Activated T-cell treated with anti-CD3 and anti-CD28 coated beads for 24 hours (primary cell): ENCODE results near the gene PGLYRP1.

ENCODE experiments used
- DNase-seq: peaks from one replicate; pipeline ENCODE4 v3.0.0-alpha.2; 2020; ENCODE audit warnings: low read depth

The PGLYRP1 gene

DNA sequence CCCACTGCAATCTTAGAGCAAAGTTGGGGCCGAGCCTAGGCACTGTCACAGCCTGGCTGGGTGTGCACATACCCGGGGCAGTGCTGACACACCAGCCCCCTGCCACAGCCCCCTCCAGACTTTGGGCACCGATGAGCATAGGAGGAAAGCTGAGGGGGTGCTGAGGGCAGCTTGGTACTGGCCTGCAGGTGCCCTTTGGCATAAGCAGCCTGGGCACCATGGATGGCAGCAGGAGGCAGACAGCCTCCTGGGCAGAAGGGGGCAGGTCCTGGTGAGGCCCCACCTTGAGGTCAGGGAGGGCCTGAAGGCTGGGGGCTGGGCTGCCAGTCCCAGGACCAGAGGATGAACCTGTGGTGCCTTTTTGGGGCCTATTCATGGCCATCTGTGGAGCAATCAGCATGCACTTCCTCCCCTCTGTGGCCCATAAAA is 9.8 kb upstream of the PGLYRP1 start:
- no peak for DNase-seq

DNA sequence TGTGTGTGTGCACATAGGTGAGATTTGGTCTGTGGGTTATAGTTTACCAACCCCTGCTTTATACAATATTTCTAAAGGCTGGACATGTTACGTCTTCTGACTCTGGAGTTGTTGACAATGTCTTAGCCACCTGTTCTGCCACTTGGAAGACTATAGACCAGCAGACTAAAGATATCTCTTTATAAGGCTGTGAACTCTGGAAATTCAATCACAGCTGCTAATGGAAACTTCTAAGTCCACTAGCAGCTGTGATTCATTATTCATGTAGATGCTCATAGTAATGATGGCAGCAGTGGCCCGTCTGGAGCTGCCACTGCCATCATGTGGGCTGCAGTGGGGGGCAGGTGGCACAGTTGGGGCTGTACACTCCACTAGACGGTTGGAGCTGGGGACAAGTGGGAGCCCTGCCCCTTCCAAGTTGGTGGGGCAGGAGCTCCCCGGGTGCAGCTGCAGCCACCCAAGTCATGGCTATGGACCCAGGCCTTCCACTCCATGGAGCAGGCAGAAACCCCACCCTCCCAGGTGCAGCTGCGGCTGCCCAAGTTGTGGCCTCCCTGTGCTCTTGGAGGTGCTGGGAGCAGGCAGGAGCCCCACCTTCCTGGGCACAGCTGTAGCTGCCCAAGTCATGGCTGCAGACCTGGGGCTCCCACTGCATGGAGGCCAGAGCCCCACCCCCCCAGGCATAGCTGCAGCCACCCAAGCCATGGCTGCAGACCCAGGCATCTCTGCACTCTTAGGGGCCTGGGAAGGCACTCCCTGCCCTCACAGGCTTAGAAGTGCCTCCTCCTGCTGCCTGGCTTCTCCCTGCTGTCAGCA is 9.1 kb upstream of the PGLYRP1 start:
- no peak for DNase-seq

DNA sequence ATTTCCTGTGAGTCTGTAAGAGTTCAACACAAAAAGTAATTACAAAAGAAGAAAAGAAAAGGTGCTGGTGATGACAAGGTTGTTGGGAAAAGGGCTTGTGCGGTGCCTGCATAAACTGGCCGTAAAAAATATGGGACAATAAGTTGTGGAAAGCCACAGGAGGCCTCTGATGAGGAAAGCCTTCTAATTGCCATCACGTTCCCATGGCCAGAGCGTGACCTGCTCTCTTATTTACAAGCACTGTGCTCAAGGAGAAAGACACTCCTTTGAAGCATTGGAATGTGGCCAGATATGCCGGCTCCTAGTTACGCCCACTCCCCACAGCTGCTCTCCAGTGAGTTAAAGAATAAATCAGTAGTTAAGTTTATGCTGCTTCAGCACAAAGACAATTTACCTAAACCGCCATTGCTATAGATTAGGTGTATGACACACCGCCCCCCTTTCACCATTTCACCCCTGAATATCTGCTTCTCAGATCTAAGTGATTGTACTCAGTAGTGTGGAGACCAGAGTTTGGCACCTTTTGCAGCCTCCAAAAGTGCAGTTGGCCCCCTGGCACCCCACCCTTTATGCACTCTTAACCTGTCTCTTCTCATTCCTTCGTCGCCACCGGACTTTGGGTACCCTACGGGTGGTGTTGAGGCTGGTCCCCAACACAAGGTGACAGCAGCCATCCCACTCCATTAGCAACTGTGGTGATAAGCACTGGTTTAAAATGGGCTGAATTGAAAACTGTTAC is 8.1 kb upstream of the PGLYRP1 start:
- no peak for DNase-seq

DNA sequence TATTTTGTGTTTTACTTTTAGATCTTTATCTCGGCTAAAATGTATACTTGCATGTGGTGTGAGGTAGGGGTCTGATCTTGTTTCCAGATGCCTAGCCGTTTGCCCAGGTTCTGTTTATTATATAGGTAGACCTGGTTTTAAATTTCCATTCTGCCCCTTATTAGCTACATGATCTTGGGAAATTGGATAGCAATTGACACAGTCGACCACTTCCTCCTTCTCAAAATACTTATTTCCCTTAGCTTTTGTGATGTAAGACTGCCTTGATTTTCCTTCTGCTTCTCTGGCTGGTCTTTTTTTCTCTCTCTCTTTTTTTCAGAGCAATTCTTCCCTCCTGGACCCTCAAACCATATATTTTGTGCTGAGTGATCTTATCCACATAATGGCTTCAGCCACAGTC is 3.0 kb upstream of the PGLYRP1 start:
- no peak for DNase-seq

DNA sequence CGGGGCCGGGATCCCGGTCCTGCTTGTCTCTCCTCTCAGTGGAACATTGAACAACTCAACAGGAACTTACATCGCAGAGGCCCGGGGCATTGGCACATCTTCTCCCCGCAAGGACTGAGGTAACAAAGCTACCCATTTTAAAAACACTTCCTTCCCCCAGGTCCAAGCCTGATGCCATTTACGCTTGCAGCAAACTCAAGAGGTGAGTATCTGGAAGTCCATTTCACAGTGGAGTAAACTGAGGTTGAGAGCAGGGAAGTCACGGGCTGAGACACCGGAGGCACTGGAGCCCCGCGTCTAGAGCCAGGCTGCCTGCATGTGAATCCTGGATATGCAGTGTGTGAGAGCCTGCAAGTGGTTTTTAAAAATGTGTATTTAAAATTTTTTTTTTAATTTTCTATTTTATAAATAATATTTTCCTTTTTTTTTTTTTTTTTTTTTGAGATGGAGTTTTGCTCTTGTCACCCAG is 492 bp upstream of the PGLYRP1 start:
- no peak for DNase-seq

DNA sequence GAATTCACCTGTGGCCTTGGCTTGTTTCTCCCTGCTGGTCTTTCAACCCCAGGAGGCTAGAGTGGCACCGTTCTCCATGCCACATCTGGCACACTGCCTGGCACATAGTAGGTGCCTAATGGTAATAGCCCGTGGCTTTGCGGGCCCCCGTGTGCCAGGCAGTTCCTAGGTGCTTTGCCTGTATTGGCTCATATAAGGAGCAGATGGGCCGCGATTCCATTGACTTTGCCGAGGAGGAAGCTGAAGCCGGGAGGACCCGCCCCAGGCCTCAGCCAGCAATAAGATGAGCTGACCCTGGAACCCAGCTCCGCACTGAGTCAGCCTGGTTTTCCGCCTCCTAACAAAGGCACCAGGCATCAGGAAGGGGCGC is 807 bp downstream of the PGLYRP1 start:
- DNase-seq, result no peak

DNA sequence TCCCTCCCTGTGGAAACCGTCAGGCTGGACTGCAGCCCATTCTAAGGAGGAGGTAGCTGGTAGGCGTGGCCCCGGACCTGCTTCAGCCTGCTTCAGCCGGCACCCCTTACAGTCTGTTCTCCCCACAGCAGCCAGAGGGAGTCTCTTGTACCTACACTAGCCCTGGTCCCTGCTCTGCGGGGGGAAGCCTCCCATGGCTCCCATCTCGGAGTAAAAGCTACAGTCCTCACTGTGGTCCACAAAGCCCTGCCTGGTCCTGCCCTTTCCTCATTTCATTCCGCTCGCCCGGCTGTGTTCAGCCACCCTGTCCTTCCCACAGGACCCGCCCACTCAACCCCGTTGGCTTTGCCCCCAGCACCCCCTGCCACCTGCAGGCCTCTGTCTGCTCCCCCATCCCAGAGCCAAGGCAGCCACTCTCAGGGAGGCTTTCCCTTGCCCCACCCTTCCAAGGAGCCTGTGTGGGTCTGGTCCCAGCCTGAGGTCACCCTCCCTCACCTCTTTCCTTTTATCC is 1.3 kb downstream of the PGLYRP1 start:
- no peak for DNase-seq

DNA sequence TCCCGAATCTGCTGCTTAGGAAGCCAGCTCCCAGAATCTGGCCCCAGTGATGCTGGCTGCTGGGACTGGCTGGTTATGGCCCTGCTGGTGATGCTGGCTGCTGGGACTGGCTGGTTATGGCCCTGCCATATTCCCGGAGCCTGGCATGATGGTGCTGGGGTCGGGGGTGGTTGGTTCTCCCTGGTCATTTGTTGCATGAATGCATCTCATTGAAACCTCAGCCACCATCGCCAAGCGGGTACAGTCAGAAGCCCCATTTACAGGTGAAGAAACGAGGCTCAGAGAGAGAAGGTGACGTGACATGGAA is 2.1 kb downstream of the PGLYRP1 start:
- no peak for DNase-seq

DNA sequence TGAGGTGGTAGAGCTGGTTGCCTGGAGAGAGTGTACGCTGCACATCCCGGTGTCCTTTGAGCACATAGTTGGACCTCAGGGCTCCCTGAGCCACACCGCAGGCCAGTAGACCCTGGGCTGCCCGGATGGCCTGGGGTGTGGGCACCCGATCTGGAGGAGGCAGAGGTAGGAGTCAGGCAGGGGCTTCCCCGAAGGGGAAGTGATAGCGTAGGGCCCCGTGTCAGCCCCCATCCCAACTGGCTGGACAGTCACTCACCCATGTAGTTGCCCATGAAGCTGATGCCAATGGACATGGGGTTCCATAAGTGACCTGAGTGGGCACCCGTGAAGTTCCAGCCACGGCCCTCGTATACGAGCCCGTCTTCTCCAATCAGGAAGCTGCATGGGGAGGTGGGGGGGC is 3.6 kb downstream of the PGLYRP1 start:
- no peak for DNase-seq

DNA sequence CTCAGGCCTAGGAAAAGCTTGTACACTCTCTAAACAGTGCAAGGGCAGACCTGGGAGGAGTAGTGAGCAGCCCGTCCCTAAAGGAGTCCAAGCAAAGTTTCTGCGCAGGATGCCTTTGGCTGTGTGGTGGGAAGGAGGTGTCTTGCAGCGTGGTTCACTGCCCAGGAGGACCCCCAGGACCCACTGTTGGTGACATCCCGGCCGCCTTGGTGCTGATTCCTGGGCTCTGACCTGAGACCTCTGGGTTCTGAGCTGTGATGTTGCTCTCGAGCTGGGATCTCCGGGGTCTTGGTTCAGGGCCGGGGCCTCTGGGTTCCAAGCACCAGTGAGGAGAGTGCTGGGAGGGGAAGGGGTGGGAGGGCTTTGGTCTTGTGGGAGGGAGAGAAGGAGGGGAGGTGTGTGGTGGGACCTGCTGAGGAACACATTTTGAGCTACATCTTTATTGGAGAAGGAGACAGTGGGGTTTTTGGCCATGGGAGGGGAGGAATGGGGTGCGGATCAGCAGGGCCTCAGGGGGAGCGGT is 4.1 kb downstream of the PGLYRP1 start:
- no peak for DNase-seq

DNA sequence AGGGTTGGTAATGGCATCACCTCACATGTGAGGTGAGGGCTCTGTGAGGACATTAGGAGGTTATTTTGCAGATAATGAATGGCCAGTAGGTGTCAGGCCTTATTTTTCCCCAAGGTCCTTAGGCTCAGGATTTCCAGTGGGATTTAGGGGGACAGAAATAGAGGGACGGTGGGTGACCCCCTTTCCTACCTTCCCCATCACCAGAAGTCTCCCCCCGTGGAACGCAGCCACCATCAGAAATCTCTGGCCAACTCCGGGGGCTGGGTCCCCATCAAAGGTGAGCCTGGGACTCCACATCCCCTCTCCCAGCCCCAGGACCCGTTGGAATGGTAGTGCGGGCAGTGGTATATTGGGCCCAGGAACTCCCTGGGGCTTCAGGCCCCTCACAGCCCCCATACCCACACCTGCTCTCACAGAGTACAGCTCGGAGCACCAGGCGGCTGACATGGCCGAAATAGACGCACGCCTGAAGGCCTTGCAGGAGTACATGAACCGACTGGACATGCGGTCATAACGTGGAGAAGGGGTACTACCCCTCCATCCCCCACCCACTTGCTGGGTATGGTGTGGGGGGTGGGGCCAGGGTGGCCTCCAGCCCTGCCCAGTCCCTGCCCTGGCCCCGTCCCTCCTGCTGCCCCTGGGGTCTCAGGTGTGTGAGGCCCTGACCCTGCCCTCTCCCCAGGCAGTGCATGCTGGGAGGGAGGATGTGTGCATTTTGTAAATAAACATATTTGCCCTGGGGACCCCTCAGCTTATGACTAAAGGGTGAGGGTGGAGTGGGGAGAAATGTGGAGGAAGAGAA is 4.8 kb downstream of the PGLYRP1 start:
- DNase-seq, result no peak

DNA sequence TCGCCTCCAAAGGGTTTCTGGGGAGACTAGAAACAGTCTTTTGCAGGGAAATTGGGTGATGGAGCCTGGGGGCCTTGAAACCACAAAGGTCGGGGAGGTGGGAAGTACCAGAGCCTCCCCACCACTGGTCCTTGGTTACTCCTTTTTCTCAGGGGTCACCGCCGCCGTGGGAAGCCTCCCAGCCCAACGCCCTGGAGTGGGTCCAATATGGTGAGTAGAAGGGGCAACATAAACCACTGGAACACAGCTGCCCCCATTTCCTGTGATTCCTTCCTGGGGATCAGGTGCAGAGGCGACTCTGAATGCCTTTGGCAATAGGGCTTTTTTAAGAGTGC is 5.8 kb downstream of the PGLYRP1 start:
- no peak for DNase-seq

DNA sequence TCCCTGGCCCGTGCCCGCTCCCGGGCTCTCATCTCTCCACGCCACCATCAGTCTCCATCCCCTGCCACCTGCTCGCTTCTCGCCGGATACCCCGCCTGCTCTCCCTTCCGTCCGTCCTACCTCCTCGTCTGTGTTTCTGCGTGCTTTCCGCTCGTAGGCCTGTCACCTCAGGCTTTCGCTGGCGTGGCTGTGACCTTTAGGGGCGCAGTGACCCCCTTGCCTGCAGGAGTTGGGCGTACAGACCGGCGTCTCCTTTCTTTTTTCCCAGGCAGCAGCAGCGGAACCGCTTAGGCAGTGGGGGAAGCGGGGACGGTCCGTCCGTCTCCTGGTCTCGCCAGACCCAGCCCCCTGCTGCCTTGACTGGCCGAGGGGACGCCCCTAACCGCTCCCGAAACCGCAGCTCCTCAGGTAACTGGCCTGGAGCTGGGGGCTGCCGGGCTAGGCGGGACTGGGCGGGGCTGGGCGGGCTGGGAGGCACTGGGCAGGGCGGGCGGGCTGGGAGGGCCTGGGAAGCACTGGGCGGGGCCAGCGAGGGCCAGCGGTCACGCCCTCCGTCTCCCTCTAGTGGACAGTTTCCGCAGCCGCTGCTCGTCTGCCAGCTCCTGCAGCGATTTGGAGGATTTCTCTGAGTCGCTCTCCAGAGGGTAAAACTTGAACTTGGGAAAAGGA is 6.3 kb downstream of the PGLYRP1 start:
- DNase-seq, result peak; percentile 72

DNA sequence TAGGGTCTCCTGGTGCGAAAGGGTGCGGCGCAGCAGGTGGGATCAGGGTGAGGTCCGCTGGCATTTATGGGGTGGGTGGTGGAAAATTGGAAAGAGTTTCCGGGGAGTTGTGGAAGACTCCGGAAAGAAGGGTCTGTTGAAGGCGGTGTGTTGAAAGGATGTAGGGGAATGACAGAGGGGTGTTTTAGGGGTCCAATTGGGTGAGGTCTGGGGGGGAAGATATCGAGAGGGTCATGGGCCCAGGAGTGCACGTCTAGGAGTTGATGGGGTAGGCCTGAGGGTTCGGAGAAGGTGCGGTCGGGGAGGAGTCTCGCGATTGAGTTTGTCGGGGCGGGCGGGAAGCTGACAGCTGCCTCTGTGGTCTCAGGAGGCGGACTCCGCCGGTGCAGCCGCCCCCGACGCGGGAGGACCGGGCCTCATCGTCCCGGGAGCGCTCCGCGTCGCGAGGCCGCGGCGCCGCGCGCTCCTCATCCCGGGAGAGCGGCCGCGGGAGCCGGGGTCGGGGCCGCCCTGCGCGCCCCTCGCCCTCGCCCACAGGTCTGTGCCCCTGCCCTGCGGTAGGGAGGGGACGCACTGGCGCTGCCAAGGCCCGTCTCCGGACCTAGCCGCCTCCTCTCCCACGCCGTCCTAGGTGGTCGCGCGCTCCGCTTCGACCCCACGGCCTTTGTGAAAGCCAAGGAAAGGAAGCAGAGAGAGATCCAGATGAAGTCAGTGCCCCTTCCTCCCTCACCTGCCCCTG is 7.0 kb downstream of the PGLYRP1 start:
- DNase-seq, result no peak

DNA sequence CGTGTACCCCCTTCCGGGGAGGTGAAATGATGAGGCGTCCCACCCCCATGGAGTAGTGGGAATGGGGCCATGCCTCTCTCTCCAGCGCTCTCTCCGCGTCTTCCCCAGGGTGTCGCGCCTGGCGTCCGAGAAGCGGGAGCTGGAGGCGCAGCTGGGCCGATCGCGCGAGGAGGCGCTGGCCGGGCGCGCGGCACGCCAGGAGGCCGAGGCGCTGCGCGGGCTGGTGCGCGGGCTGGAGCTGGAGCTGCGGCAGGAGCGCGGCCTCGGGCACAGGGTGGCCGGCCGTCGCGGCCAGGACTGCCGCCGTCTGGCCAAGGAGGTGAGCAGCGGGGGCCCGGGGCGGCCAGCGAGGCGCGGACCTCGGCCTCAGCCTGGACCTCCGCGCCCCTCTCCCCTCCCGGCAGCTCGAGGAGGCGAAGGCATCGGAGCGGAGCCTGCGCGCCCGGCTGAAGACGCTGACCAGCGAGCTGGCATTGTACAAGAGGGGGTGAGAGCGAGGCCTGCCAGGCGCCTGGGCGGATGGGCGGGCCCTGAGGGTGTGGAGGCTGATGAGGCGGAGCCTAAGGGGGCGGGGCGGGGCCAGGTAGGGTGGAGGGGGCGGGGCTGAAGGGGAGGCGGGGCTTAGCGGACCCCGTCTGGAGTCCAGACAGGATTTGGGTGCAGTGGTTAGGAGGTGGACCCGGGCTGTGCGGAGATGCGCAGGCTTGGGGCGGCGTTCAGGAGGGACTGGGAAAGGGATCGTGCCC is 7.7 kb downstream of the PGLYRP1 start:
- peak; percentile 39 for DNase-seq

DNA sequence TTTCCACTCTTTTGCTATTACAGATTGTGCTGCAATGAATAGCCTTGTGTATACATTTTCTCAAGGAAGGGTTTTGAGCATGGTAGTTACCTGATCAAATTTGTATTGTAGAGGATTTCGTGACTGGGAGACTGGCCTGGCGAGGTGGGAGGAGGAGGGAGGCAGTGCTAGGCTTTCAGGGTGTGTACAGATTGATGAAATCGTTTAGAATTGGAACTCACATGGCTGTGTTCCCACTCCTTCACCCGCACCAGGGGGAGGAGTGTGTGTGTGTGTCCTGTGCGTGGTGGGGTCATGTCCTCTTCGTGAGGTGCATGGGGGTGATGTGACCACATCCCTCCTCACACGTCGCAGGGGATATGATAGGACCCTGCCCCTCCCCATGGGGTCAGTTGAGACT is 8.3 kb downstream of the PGLYRP1 start:
- no peak for DNase-seq

DNA sequence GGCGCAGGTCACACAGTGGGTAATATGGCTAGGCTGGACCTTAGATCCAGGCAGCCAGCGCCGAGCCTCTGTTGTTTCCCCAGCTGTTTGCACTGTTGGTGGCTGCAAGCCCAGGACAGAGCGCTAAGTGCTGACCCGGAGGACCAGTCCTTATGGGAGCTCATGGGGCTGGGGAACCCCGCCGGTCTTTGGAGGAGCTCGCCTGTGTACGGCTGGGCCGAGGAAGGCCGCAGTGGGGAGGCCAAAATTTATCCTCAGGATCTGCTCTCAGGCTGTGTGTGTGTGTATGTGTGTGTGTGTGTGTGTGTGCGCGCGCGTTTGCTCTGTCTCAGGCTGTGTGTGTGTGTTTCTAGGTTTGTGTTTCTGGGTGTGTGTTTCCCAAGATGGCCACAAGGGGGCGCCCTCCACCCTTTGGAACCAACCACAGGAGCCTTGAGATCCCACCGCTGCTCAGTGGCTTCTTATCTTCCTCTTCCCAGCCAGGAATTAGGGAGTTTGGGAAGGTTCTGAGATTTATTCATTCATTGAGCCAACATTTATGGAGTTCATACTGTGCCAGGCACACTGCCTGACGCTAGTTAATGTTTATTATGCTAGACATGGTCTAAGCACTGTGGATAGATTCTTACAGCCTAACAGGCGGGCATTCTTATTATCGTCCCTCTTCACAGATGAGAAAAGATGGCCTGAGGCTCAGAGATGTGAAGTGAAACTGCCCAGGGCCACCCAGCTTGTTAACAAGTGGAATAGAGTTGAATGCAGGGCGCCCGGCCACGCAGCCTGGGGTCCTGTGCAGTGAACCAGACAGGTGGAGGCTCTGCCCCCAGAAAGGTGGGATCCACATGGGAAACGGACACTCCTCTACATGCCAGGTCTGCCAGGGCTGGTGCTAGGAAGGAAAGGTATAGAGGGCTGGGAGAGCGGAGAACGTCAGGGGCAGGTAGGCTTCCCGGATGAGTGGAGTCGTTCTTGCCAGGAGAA is 13.0 kb downstream of the PGLYRP1 start:
- DNase-seq, result peak; percentile 35

DNA sequence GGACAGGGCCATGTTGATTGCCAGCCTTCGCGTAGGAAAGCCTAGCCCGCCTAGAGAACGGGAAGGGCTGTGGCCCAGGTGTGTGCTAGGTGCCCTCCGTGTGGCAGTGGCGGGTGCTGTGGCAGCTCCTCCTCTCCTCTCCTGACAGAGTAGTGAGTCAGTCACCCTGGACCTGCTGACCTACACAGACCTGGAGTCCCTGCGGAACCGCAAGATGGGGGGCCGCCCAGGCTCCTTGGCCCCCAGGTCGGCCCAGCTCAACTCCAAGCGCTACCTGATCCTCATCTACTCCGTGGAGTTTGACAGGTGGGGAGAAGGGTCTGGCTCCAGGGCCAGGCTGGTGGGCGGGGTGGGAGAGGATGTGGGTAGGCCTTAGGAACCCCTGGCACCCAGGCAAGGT is 16.4 kb downstream of the PGLYRP1 start:
- no peak for DNase-seq

DNA sequence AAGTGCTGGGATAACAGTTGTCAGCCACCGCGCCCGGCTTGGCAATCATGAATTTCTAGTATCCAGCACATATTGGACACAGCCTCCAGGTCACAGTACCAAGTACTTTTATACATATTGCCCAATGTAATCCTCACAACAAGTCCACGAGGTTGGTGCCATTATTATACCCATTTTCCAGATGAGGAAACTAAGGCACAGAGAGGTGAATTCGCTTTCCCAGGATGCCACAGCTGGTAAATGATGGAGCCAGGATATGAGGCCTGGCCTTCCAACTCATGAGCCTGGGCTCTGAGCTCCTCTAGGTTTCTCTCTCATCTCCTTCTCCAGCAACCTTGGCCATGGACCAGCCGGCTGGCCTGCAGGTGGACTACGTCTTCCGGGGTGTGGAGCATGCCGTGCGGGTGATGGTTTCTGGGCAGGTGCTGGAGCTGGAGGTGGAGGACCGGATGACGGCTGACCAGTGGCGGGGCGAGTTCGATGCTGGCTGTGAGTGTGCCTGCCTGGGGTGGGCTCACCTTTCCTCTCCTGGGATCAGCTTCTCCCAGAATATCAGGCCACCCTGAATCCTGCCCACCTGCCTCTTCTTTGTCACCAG is 20.1 kb downstream of the PGLYRP1 start:
- no peak for DNase-seq
